Mesothelial cell of epicardium (in vitro differentiated cells): ENCODE data around the gene ASTN2. TPM values are rescaled to one million over a fixed set of nuclear protein-coding genes. Genes with fewer than 3 reads are reported as not detected.

Experiments used
- DNase-seq, 2 experiments: peaks; one replicate each; pipeline ENCODE4 v3.0.0; 2021; ENCODE audit warnings: low spot score in 2 of 2; ENCODE audit not compliant: unreplicated experiment in 2 of 2
- H3K27ac Mint-ChIP-seq: 2 replicates; pipeline ENCODE4 v1.8.0; 2021; ENCODE audit warnings: mixed read lengths
- H3K27me3 Mint-ChIP-seq: 2 replicates; pipeline ENCODE4 v1.8.0; 2021; ENCODE audit warnings: low read depth, mixed read lengths
- H3K36me3 Mint-ChIP-seq: 2 replicates; pipeline ENCODE4 v1.8.0; 2021; ENCODE audit warnings: mixed read lengths
- H3K4me1 Mint-ChIP-seq: 2 replicates; pipeline ENCODE4 v1.8.0; 2021; ENCODE audit warnings: mixed read lengths
- H3K4me3 Mint-ChIP-seq: 2 replicates; pipeline ENCODE4 v1.8.0; 2021; ENCODE audit warnings: mild to moderate bottlenecking, moderate library complexity, mixed read lengths
- H3K9me3 Mint-ChIP-seq: 2 replicates; pipeline ENCODE4 v1.8.0; 2021; ENCODE audit warnings: mixed read lengths
- total RNA-seq: library from RNA; stranded (reverse); gene quantifications from 3 replicates; pipeline ENCODE4 v1.2.1, GENCODE V29; 2021
- TF ChIP-seq, protein P1 (sequence below): fragments of 200-600 bp; sonication (generic); IDR thresholded peaks from one replicate; pipeline ENCODE4 v1.5.0; 2021; ENCODE audit warnings: antibody characterized with exemption; ENCODE audit not compliant: unreplicated experiment

Gene ASTN2
- total RNA-seq, 1 donor from 2014 or later: 12.2 TPM

DNA sequence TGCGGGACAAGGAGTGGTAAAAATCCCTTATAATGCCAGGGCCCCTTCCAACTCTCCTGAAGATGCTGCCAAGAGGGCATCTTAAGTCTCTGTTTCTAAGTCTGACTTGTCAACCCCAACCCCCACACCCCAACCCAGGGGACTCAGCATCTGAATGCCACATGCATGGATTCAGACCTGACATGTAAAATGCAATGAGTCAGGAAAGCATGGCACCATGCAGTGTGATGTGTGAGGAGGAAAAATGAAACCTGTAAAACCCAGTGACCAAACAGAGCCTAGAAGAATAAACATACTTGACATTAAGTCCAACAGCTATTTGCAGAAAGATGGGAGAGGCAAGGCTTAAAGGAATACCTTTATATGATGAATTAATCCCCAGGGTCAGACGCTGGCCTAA lies 112.4 kb downstream of the ASTN2 start:
- Mint-ChIP-seq H3K4me1 (no peaks in the 10 kb centered on the region), H3K9me3 (no peaks in the 10 kb centered on the region), H3K27ac (no peak overlapping the region), H3K27me3 (peaks cover 14% of the 10 kb centered on the region), H3K4me3 (no peak overlapping the region), H3K36me3 (no peaks in the 10 kb centered on the region)
- no peak for DNase-seq
- TF ChIP-seq, protein P1, sequence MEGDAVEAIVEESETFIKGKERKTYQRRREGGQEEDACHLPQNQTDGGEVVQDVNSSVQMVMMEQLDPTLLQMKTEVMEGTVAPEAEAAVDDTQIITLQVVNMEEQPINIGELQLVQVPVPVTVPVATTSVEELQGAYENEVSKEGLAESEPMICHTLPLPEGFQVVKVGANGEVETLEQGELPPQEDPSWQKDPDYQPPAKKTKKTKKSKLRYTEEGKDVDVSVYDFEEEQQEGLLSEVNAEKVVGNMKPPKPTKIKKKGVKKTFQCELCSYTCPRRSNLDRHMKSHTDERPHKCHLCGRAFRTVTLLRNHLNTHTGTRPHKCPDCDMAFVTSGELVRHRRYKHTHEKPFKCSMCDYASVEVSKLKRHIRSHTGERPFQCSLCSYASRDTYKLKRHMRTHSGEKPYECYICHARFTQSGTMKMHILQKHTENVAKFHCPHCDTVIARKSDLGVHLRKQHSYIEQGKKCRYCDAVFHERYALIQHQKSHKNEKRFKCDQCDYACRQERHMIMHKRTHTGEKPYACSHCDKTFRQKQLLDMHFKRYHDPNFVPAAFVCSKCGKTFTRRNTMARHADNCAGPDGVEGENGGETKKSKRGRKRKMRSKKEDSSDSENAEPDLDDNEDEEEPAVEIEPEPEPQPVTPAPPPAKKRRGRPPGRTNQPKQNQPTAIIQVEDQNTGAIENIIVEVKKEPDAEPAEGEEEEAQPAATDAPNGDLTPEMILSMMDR: no peak

DNA sequence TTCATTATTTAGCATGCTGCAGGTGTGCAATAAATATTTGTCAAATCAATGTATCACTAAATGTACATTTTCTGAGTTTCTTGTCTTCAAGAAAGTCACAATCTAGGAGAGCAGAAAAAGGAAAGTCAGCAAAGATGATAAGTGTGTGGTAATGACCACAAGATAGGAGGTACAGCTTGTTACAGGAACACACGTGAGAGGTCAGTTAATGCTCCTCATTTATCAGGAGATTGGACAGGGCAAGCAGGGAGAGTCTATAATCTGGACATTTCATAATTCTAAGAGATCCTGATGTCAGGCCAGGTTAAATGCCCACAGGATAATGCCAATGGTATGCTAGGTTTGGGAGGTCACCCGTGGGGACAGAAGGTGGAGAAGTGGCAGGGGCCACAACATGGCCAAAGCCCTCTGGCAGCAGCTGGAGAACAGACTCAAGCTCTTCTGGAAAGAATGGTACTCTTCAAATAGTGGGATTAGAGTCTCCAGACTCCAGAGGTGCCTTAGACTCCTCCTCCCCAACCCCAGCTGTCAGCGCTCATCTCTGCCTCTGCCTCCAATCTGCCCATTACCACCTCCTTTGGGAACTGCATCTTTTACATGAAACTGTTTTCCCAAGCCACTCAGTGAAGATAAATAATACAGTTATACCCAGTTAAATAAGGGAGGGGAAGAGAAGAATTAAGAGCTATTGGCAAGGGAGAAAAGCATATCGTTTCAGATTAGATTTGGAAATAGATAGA lies 114.3 kb downstream of the ASTN2 start:
- Mint-ChIP-seq H3K9me3 (no peaks in the 10 kb centered on the region), H3K27ac (no peak overlapping the region), H3K27me3 (peaks cover 10% of the 10 kb centered on the region), H3K4me3 (no peak overlapping the region), H3K36me3 (no peaks in the 10 kb centered on the region), H3K4me1 (no peaks in the 10 kb centered on the region)
- TF ChIP-seq, protein P1: no peak
- DNase-seq: no peak

- TF ChIP-seq, protein P1: no peak
- Mint-ChIP-seq H3K27me3 (peaks cover 2% of the 10 kb centered on the region), H3K9me3 (no peaks in the 10 kb centered on the region), H3K4me1 (no peaks in the 10 kb centered on the region), H3K4me3 (no peak overlapping the region), H3K27ac (no peak overlapping the region), H3K36me3 (no peaks in the 10 kb centered on the region)
- DNase-seq: no peak
Measured at GRCh38 chr9:117296453-117296852, 118.4 kb downstream of the ASTN2 start.

- no peak overlapping the region for H3K27ac Mint-ChIP-seq
- H3K27me3 Mint-ChIP-seq: peaks cover 2% of the 10 kb centered on the region
- no peak overlapping the region for H3K4me3 Mint-ChIP-seq
- no peak for DNase-seq
- no peaks in the 10 kb centered on the region for H3K4me1 Mint-ChIP-seq
- H3K36me3 Mint-ChIP-seq: no peaks in the 10 kb centered on the region
- H3K9me3 Mint-ChIP-seq: no peaks in the 10 kb centered on the region
- TF ChIP-seq, protein P1: no peak
Measured at GRCh38 chr9:117293206-117294114, 121.4 kb downstream of the ASTN2 start.

DNA sequence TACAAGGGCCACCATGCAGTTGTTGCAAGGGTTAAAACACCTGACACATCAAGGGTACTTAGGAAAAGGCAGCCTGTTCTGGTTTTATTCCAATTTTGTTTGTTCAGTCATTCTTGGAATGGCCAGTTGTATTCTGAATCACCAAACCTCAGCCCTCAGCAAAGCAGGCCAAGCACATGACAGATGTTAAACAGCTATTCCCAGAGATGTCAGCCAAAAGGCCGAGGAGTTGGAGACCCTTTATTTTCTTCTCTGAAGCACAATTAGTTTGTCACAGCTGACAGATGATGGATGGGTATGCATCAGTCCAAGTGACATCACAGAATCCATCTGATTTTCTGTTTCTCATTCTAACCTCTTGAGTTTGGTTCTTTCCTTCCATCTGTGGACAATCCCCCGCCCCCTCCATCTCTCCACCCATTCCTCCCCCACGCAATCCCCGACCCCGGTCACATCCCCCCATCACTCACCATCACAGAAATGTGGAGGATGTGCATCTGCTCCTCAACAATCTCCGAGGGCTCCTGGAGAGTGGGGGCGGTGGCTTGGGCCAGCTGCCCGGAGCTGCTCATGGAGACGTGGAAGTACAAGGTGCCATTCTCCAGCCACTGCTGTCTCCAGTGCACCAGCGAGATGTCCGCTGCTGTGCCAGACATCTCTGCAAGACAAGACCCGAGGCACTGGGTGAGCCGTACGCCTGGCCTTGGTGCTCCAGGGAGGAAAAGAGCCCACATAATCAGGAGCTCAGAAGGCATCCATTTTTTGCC lies 123.8 kb downstream of the ASTN2 start:
- TF ChIP-seq, protein P1: no peak
- H3K9me3 Mint-ChIP-seq: no peaks in the 10 kb centered on the region
- no peak overlapping the region for H3K4me3 Mint-ChIP-seq
- no peaks in the 10 kb centered on the region for H3K4me1 Mint-ChIP-seq
- no peaks in the 10 kb centered on the region for H3K36me3 Mint-ChIP-seq
- no peak overlapping the region for H3K27ac Mint-ChIP-seq
- H3K27me3 Mint-ChIP-seq: peaks cover 2% of the 10 kb centered on the region
- no peak for DNase-seq
